GOT3 (cell line): ENCODE measurements around the gene NAPSA.

ENCODE experiments used
- DNase-seq: peaks from one replicate; lab custom pipeline; 2025; ENCODE audit warnings: mixed read lengths; lab: John Stamatoyannopoulos, UW

The NAPSA gene

GRCh38 chr19:50384685-50385535 is 19.5 kb upstream of the NAPSA start:
- DNase-seq = no peak

- peak; percentile 91 for DNase-seq
Measured at GRCh38 chr19:50383852-50384684, 18.6 kb upstream of the NAPSA start, which contains the start of gene POLD1. Gene POLD1, plus strand, starts transcription at chr19:50384347. Its CDS starts 14,505 bp downstream, at chr19:50398852.

GRCh38 chr19:50383001-50383851 is 17.8 kb upstream of the NAPSA start:
- DNase-seq = no peak

GRCh38 chr19:50381881-50382729 is 16.7 kb upstream of the NAPSA start:
- no peak for DNase-seq

- no peak for DNase-seq
Measured at GRCh38 chr19:50380751-50381151, 15.3 kb upstream of the NAPSA start.

- no peak for DNase-seq
Measured at GRCh38 chr19:50380137-50380536, 14.7 kb upstream of the NAPSA start.

GRCh38 chr19:50379602-50380001 is 14.2 kb upstream of the NAPSA start:
- no peak for DNase-seq

GRCh38 chr19:50378863-50379236 is 13.4 kb upstream of the NAPSA start:
- DNase-seq = no peak

- no peak for DNase-seq
Measured at GRCh38 chr19:50378169-50378862, 12.9 kb upstream of the NAPSA start.

- DNase-seq = no peak
Measured at GRCh38 chr19:50377517-50377916, 12.1 kb upstream of the NAPSA start.

GRCh38 chr19:50377051-50377461 is 11.6 kb upstream of the NAPSA start:
- no peak for DNase-seq

- DNase-seq = peak; percentile 82
Measured at GRCh38 chr19:50376166-50377050, 11.0 kb upstream of the NAPSA start, which contains the start of gene NR1H2. Gene NR1H2, plus strand, starts transcription at chr19:50376457. Its CDS starts 1,149 bp downstream, at chr19:50377606.

- no peak for DNase-seq
Measured at GRCh38 chr19:50371914-50372475, 6.6 kb upstream of the NAPSA start.

- peak; percentile 45 for DNase-seq
Measured at GRCh38 chr19:50368649-50369570, 3.5 kb upstream of the NAPSA start.

- DNase-seq = no peak
Measured at GRCh38 chr19:50362656-50363424, 2.6 kb downstream of the NAPSA start.

- DNase-seq = no peak
Measured at GRCh38 chr19:50362030-50362412, 3.4 kb downstream of the NAPSA start.
